HG03095 (cell line): ENCODE results near the gene RGSL1.

Source experiments
- ATAC-seq: cut with Tn5 transposase; IDR thresholded peaks from one replicate; pipeline ENCODE4 v1.9.1; 2021; ENCODE audit warnings: moderate library complexity; ENCODE audit not compliant: unreplicated experiment

RGSL1 gene

GRCh38 chr1:182608845-182609610, 159.1 kb downstream of the RGSL1 start:
- ATAC-seq: no peak
